ENCODE measurements around the gene HTR5A.

DNA sequence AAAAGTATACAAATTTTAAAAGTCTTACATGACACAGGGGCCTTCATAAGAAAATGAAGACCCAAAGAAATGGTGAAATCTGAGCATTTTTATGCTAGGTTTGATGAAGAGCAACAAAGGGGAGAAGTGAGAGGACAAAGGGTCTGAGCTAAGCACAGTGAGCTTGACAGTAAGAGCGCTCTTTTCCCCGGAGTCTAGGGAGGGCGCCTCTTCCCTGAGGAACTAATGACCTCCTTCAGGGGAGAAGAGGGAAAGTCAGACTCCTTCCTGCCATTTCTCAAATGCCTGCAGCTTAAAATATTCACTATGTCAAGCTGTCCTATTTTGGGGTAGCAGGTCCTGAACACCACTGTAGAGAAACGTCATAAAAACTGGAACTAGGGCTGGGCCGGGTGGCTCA, 49.1 kb upstream of the HTR5A start:
- TF ChIP-seq YY1 (IDR thresholded peaks at IDR 0.05; ENCODE audit: low read depth) (no peak), EP300 (IDR thresholded peaks at IDR 0.05; ENCODE audit: borderline replicate concordance in 1 of 2, low read depth in 1 of 2, low read length in 1 of 2) (no peak), RCOR1 (IDR thresholded peaks at IDR 0.05; ENCODE audit: low read length) (no peak), SMC3 (IDR thresholded peaks at IDR 0.05; ENCODE audit: low read depth, low read length) (no peak), EZH2phosphoT487 (IDR thresholded peaks at IDR 0.05; ENCODE audit: borderline replicate concordance, low read depth) (no peak)
- TF ChIP-seq, protein P1, sequence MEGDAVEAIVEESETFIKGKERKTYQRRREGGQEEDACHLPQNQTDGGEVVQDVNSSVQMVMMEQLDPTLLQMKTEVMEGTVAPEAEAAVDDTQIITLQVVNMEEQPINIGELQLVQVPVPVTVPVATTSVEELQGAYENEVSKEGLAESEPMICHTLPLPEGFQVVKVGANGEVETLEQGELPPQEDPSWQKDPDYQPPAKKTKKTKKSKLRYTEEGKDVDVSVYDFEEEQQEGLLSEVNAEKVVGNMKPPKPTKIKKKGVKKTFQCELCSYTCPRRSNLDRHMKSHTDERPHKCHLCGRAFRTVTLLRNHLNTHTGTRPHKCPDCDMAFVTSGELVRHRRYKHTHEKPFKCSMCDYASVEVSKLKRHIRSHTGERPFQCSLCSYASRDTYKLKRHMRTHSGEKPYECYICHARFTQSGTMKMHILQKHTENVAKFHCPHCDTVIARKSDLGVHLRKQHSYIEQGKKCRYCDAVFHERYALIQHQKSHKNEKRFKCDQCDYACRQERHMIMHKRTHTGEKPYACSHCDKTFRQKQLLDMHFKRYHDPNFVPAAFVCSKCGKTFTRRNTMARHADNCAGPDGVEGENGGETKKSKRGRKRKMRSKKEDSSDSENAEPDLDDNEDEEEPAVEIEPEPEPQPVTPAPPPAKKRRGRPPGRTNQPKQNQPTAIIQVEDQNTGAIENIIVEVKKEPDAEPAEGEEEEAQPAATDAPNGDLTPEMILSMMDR (IDR thresholded peaks at IDR 0.05) = no peak
- TF ChIP-seq, protein P2, sequence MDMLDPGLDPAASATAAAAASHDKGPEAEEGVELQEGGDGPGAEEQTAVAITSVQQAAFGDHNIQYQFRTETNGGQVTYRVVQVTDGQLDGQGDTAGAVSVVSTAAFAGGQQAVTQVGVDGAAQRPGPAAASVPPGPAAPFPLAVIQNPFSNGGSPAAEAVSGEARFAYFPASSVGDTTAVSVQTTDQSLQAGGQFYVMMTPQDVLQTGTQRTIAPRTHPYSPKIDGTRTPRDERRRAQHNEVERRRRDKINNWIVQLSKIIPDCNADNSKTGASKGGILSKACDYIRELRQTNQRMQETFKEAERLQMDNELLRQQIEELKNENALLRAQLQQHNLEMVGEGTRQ (IDR thresholded peaks at IDR 0.05; ENCODE audit: borderline replicate concordance, low read depth, low read length) = no peak
- TF ChIP-seq, protein P3, sequence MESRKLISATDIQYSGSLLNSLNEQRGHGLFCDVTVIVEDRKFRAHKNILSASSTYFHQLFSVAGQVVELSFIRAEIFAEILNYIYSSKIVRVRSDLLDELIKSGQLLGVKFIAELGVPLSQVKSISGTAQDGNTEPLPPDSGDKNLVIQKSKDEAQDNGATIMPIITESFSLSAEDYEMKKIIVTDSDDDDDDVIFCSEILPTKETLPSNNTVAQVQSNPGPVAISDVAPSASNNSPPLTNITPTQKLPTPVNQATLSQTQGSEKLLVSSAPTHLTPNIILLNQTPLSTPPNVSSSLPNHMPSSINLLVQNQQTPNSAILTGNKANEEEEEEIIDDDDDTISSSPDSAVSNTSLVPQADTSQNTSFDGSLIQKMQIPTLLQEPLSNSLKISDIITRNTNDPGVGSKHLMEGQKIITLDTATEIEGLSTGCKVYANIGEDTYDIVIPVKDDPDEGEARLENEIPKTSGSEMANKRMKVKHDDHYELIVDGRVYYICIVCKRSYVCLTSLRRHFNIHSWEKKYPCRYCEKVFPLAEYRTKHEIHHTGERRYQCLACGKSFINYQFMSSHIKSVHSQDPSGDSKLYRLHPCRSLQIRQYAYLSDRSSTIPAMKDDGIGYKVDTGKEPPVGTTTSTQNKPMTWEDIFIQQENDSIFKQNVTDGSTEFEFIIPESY (IDR thresholded peaks at IDR 0.05; ENCODE audit: borderline replicate concordance, low read depth) = no peak
- TF ChIP-seq, protein P4, sequence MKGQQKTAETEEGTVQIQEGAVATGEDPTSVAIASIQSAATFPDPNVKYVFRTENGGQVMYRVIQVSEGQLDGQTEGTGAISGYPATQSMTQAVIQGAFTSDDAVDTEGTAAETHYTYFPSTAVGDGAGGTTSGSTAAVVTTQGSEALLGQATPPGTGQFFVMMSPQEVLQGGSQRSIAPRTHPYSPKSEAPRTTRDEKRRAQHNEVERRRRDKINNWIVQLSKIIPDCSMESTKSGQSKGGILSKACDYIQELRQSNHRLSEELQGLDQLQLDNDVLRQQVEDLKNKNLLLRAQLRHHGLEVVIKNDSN (IDR thresholded peaks at IDR 0.05; ENCODE audit: borderline replicate concordance, low read depth) = no peak

Data from SK-N-SH (cell line).